Keratinocyte (primary cell): ENCODE data around the gene TMEM119.

ENCODE experiments used
- CTCF ChIP-seq, 3 experiments: IDR thresholded peaks in 1 of 3; conservative IDR thresholded peaks in 1 of 3; optimal IDR thresholded peaks in 1 of 3; 2 replicates in 2 of 3; 3 replicates in 1 of 3; pipeline versions ENCODE3 to v1.5.1; 2011; ENCODE audit warnings: low read length in 3 of 3, mild to moderate bottlenecking in 3 of 3, moderate library complexity in 2 of 3, control low read depth in 1 of 3, inconsistent platforms in 1 of 3; ENCODE audit not compliant: insufficient read depth in 2 of 3; ENCODE audit errors: extremely low read depth in 1 of 3
- EZH2 ChIP-seq: IDR thresholded peaks from one replicate; pipeline ENCODE4 v1.6.1; 2012; ENCODE audit warnings: inconsistent platforms, mild to moderate bottlenecking, low read length, moderate library complexity

- TF ChIP-seq CTCF (optimal IDR thresholded peaks at IDR 0.05 in 1 of 3, IDR thresholded peaks at IDR 0.05 in 1 of 3, conservative IDR thresholded peaks at IDR 0.05 in 1 of 3; ENCODE audit: extremely low read depth in 1 of 3, insufficient read depth in 2 of 3, low read length in 3 of 3), result no peak
- TF ChIP-seq EZH2, result no peak
Observed at GRCh38 chr12:108543652-108544051, 54.2 kb downstream of the TMEM119 start.
